Measurements from ENCODE around the gene ATP6V0D1. TPM values are rescaled to one million over a fixed set of nuclear protein-coding genes. Genes with fewer than 3 reads are reported as not detected.
"Not testable (repeated sequence)": the region's sequence is repeated elsewhere in the genome, so short reads cannot be mapped to it uniquely, and the experiment has no call there.

Gene ATP6V0D1
- total RNA-seq, 1 experiment from 2014 or later, result 99.0 TPM

DNA sequence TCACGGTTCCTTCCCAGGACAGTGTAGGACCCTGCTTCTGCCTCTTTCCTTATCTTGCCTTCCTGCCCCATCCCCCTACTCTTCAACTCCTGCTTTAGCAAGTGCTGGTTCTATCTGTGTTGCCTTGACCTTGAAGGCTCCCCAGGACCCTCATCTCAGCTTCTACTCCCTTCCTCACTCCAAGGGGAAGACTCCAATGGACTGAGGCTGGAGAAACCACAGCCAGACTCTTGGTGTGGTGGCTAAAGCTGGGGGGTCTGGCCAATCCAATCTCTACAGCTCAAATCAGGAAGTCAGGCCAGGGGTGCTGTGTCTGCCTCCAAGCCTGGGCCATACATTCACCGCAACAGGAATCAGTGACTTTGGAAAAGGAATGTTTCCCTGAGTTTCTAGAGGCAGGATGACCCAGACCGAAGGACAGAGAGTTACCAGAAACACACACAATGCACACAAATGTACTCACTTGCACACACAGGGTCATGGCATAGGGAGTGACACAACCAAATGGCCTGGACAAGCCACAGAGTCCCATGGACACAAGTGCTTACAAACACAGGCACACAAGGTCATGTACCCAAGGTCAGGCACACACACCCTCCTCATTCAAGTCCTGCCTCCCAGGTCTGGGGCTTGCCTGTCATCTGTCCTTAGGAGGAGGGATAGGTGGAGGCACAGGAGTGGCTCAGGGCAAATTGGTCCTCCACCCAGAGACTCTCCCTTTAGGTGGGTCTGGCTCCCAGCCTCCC, 51.7 kb downstream of the ATP6V0D1 start:
- DNase-seq (ENCODE audit: low spot score), result no peak

DNA sequence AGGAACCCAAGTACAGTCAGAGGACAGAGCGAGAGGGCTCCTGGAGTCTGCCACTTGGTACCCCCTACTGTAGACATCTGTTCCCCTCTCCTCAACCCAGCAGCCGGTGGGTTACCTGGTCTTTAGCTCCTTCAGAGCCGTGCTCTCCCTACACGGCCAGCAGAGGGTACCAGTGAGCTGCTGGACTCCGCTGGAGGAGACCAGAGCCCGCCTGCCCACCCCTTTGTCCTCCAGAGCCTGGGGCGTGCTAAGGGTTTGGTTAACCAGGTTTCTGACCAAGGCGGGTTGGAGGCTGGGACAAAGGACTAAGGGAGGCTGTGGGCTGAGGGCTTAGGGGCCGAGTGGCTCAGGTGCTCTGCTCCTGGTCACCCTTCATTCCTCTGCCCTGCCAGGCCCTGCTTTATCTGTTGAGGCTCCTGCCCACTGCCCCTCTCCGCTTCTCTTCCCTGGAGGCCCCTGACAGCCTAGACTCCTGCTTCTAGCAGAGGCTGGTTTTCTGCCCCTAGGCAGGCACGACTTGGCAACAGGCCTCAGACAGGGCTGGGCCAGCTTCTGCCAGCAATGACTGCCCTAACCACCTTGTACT, 52.7 kb downstream of the ATP6V0D1 start:
- peak; percentile 48 for DNase-seq (ENCODE audit: low spot score)

DNA sequence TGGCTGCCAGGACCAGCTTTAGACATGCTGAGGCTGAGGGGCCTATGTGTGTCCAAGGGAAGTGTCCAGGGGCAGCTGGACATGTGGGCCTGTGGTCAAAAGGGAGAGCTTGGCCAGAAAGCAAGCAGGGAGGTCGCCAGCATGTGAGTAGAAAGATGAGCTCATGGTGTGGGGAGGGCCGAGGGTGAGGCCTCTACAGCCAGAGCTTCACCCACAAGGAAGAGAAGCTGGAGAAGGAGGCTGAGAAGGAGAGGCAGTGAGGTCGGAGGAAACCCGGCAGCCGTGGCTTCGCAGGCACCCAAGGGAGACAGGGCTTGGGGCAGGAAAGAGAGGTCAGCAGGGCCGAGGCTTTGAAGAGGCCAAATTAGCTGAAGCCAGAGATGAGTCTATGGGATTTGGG, 54.0 kb downstream of the ATP6V0D1 start:
- DNase-seq (ENCODE audit: low spot score), result no peak

DNA sequence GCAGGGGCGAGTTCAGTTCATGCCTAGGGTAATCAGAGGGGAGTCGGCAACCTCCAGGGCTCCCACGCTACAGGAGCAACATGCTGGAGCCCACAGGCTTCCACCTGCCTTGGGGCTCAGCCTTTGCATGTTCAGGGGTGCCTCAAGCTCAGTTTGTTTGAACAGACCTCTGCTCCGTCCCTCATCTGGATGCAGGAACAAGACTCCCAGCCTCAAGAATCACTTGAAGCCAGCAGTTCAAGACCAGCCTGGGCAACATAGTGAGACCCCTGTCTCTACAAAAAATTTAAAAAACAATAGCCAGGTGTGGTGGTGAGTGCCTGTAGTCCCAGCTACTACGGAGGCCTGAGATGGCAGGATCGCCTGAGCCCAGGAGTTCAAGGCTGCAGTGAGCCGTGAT, 54.9 kb downstream of the ATP6V0D1 start:
- DNase-seq (ENCODE audit: low spot score), result no peak

DNA sequence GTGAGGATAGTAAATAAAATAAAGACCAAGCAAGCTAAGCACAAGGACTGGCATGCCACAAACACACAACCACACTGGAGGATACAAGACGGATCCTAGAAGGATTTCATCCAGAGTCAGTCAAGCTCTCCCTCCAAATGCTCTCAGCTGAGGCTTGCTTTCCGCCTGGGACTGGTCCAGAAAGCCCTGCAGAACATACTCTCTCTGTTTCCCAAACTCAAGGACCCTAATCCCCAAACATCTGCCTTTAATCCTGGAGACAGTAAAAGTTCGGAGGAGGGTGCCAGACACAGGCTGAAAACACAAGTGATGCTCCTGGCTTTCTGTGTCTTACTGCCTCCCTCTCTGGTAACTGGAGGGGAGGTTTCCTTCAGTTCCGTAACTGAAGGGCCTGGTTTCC, 55.4 kb downstream of the ATP6V0D1 start:
- DNase-seq (ENCODE audit: low spot score), result no peak

DNA sequence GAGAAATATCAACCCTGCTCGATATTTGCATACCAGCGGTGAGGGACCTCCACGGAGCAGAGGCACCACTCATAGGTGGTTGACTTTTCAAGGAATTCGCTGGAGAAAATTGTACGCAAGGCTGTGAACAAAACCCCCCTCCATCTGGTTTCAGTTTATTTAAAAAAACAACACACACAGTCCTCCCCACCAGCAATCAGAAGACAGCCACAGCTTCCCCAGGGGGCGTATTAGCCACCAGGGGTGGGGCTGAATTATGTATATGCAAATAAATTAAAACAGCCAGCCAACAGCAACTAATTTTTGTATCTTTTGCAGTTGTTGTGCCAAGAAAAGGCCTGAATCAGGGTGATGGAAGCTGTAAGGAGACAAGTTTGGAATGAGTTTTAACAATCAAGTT, 55.9 kb downstream of the ATP6V0D1 start:
- DNase-seq (ENCODE audit: low spot score), result no peak

DNA sequence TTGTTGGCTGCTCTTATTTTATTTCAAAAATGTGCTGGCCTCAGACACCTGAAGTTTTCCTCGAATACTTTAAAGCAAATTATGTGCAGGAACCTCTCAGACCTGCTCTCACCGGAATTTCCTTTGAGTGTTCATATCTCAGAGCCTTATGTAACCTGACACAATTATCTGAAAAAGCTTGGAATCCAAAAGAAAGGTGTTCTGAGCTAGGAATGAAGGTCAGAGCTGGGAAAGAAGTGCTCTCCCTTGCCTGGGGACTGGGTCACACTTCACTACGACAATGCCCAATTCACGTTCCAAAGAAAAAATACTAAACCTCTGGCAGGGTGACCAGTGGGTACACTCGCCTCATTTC, 56.7 kb downstream of the ATP6V0D1 start:
- no peak for DNase-seq (ENCODE audit: low spot score)

DNA sequence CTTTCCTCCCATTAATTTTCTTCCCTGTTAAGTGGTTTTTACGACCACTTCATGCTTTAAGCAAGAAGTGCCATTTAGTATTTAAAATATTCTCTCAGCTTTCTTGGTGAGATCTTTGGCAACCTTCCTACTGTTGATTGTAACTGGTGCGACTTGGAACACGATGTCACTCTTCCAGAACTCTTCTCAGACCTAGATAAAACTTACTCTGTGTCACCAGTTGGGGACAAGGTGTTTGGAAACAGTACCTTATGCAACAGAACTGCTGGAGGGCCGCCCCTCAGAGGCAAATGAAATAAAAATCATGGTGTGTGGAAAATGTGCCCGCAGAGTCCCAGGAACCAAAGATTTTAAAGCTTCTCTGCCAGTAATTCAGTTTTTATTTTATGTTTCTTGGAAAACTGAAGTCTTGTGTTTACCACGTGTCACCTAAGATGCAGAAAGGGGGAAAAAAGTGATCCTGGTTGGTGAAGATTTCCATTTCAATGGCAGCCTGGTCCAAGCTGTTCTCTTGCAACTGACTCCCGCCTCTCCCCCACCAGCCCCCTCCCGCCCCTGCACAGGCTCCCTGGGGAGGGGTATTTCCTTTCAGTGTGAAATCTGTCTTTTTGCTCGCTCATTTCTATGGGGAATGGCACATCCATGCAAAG, 57.2 kb downstream of the ATP6V0D1 start:
- DNase-seq (ENCODE audit: low spot score), result no peak

DNA sequence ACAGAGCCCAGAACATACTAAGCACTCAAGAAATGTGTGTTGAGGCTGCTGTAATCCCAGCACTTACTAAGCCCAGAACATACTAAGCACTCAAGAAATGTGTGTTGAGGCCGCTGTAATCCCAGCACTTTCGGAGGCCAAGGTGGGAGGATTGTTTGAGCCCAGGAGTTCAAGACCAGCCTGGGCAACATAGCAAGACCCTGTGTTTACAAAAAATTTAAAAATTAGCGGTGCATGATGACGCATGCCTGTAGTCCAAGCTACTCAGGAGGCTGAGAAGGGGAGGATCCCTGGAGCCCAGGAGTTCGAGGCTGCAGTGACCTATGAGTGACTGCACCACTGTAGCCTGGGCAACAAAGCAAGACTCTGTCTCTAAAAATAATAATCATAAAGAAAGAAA, 57.9 kb downstream of the ATP6V0D1 start:
- DNase-seq (ENCODE audit: low spot score), result no peak

DNA sequence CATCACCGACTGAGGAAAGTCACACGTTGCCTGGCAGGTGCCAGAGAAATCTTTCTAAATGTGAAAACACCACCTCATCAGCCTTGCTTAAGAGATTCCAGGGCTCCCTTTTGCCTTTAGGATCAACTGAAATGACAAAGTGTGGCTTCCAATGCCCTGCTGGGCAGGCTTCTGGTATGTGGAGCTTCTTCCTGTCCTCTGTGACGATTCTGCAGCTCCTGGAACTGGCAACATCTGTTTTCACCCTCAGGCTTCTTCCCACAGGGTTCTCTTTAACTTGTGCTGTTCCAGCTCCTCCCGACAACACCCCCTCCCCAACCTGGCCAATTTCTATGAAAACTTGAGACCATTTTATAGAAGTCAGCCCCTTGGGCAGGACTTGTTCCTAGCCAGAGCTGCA, 59.9 kb downstream of the ATP6V0D1 start:
- no peak for DNase-seq (ENCODE audit: low spot score)

DNA sequence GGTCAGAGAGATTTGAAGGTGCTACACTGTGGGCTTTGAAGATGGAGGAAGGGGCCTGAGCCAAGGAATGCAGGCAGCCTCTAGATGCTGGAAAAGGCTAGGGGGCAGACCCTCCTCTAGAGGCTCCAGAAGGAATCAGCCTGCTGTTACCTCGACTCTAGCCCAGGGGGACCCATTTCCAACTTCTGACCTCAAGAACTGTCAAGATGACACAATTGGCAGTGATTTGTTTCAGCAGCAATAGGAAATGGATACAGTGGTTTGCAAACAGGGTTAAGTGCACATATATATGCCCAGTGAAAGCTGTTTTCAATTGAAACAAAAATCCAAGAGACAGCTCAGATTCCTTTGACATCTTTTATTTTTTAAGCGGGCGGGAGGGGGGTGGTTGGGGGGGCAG, 61.0 kb downstream of the ATP6V0D1 start:
- DNase-seq (ENCODE audit: low spot score), result no peak

DNA sequence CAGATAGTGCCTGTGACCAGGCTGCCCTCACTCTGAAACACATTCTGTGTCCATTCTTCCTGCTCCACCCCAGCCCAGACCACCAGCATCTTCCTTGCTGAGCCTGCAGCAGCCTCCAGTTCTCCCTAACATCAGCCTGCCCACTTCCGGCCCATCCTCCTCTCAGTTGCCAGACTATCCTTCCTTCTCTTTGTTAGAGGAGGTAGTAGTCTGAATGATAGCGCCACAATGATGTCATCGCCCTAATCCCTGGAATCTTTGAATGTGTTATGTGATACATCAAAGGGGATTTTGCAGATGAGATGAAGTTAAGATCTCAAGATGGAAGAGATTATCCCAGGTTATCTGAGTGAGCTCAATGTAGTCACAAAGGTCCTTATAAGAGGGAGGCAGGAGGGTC, 61.5 kb downstream of the ATP6V0D1 start:
- no peak for DNase-seq (ENCODE audit: low spot score)

DNA sequence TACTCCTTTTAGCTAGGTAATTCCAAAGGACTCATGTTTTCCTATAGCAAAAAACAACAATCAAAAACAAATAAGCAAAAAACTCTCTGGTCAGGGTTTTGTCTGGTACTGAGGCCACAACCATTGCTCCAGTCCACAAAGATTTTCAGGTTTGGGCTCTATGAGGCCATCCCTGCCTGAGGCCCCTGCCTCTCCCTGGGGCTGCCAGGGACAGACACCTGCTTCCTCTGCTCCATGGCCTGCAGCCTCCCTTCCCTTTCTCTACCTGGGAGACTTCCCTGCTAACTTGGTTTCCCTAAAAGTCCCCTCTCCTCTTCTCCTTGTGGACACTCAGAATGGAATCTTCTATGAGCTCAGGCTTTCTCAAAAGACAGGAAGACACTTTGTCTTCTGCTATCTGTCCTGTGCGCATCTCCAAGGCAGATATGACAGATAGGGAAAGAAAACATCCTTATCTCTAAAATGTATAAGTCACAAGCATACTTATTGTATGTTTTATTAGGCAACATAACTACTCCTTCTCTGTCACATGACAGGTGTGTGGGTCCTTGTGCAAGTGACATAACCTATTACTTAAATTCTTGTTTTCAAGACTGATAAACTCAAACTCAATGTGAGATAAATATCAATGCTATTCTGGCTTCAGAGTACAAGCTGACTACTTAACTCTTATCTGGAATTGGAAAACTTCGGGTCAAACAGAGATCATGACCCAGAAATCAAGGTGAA, 63.5 kb downstream of the ATP6V0D1 start:
- DNase-seq (ENCODE audit: low spot score), result no peak

DNA sequence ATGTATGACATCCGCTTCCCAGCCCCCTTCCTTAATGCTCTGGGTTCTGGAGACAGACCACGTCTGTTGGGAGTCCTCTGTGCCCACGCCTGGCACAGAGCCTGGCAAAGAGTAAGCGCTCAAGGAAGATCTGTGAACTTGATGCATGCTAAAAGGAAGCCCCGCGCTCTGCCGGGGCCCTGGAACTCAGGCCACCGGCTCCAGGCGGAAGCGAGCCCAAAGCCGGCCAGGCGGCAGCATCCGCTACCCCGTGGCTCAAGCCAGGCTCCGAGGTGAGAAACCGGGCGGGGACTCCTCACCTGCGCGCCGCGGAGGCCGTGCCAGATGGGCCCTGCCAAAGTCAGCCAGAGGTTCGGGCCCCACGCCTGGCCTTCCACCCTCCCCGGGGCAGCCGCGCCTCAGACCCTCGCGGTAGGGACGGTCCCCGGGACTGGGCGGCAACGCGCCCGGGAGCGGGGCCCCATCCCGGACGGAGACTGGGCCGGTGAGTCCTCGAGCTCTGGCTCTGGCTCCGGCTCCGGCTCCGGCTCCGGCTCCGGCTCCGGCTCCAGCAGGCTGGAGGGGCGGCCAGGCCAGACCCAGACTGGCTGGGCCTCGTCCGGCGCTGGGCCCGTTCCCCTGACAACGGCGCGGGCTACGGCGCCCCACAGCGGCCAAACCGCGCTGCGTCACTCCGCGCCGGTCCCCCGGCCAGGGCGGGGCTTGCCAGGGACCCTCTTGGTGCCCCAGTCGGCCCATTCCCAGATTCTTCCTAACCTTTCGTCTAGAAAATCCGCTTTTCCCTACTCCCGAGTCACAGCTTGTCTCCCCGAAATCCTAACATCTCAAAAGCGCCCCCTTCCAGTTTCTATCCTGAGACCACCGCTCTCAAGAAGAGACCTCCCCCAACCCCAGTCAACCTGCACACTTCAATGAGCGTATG, 64.8 kb downstream of the ATP6V0D1 start, which contains the start of gene ZDHHC1:
Gene ZDHHC1, minus strand, starts transcription at position 606 of the 922 bp plus-strand sequence. CDS start 8,702 bp downstream, outside the sequence.
- no peak for DNase-seq (ENCODE audit: low spot score)

DNA sequence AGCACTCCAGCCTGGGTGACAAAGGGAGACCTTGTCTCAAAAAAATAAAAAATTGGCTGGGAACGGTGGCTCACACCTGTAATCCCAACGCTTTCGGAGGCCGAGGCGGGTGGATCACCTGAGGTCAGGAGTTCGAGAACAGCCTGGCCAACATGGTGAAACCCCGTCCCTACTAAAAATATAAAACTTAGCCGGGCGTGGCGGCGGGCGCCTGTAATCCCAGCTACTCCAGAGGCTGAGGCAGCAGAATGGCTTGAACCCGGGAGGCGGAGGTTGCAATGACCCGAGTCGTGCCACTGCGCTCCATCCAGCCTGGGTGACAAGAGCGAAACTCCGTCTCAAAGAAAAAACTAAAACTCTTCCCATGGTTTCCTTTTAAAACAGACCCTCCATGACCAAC, 65.5 kb downstream of the ATP6V0D1 start:
- not testable (repeated sequence) for DNase-seq (ENCODE audit: low spot score)

DNA sequence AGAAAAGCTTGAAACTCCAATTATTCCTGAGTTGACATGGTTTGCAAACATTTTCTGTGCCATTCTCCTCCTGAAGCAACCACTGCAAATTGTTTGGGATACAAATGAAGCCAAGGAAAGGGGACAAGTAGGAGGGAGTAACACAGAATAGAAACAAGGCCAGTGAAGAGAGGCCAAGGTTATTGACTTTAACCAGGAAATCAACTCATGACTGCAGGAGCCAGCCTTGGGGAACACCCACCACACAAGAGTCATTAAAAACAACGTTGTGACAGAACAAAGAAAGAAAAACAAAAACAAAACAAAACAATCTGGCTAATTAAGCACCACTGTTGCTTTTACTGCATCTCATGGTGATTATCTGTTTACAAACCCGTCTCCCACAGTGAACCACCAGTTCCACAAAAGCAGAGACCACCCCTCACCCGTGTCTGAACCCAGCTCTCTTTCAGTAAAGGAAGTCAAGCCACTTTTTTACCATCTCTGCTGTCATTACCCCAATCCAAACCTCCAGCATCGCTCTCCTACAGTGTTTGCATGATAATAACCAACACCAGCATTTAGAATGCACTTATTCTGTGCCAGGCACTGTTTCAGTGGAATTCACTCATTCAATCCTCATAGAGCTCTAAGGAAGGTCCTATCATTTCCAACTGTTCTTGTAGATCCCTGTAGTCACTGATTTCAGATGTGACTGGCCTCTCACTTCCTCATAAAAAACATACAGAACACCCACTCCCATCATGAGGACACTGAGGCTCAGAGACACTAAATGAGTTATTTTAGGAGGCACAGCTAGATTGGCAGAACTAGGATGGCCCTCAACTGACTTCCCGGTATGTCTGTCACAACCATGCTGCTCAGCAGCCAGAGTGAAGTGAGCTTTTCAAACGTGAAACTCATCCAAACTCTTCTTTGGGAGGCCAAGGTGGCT, 66.7 kb downstream of the ATP6V0D1 start:
- no peak for DNase-seq (ENCODE audit: low spot score)

DNA sequence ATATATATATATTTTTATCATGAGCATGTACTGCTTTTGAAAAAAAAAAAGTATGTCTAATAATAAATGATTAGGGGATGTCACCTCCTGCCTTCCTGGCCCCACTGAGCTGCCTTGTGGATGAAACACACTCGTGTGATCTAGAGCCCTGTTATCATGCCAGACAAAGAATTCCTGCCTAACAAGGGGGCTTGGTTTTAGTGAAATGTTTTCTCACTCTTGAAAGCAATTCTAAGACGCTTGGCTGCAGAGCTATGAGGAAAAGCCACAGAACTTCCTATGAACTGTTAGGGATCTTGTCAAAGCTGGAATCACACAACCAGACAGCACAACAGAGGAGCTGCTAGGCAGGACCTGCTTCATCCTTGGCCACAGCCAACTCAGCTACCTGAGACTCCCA, 68.7 kb downstream of the ATP6V0D1 start:
- DNase-seq (ENCODE audit: low spot score), result no peak

DNA sequence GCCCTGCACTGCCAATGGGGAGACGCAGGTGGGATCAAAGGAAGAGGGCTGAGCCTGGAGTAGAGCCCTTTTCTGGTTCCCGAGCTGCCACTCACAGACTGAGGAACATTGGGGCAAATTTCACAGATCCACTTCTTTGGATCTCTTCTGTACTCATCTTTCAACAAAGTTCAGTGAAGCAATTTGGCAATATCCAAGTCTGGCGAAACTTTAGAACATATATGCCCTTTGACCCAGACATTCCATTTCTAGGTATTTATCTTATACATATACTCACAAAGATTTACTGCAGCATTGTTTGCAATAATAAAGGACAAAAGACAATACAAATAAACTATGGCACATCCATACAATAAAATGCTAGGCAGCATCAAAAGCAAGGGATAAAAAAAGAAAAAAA, 69.6 kb downstream of the ATP6V0D1 start:
- no peak for DNase-seq (ENCODE audit: low spot score)

DNA sequence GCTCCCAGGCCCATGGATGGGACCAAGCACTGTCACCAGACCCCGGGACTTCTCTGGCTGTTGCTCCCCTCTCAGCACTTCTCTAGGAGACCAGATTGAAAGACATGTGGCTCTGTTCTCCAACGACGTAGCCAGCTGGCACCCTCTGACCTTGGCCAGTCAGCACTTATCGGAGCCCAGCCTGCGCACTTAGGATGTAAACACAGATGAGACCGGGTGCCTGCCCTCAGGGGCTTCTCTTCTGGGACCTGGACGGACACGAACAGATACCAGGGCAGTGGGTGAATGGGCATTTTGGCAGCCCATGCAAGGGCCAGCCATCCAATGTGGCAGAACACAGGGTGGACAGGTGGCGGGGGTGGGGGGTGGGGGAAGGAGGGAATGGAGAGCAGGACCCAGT, 71.3 kb downstream of the ATP6V0D1 start:
- DNase-seq (ENCODE audit: low spot score), result no peak

DNA sequence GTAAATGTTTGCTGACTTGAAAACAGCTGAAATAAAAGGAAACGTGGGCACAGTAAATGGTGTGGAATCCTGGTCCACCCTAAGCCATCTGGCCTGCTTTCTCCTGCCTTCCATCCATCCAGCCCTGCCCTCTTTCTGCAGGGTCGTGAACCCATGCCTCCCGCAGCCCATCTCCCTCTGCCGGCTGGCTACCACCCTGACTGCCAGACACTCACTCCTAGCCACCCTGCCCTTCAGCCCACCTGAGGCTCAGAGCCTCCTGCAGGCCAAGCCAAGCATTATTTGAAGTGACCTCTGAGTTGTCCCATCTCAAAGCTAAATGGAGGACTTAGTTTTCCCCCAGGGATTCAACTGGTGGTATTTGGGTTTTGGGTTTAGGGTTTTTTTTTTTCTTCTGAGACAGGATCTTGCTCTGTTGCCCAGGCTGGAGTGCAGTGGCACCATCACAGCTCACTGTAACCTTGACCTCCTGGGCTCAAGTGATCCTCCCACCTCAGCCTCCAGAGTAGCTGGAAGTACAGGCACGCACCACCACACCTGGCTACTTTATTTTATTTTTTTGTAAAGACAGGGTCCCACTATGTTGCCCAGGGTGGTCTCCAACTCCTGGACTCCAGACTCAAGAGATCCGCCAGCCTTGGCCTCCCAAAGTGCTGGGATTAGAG, 73.0 kb downstream of the ATP6V0D1 start:
- no peak for DNase-seq (ENCODE audit: low spot score)

All from H4 (cell line).